Glutamatergic neuron (in vitro differentiated cells): ENCODE data around the gene RRAD. TPM values are rescaled to one million over a fixed set of nuclear protein-coding genes. Genes with fewer than 3 reads are reported as not detected.

Experiments
- DNase-seq: peaks from one replicate; pipeline ENCODE4 v3.0.0; 2022
- H3K27ac Mint-ChIP-seq: one replicate; pipeline ENCODE4 v1.8.0; 2020; ENCODE audit warnings: mild to moderate bottlenecking, mixed read lengths, inconsistent platforms; ENCODE audit not compliant: unreplicated experiment
- H3K27me3 Mint-ChIP-seq: one replicate; pipeline ENCODE4 v1.8.0; 2020; ENCODE audit warnings: mild to moderate bottlenecking, moderate library complexity, mixed read lengths, inconsistent platforms; ENCODE audit not compliant: unreplicated experiment
- H3K36me3 Mint-ChIP-seq: one replicate; pipeline ENCODE4 v1.8.0; 2020; ENCODE audit warnings: mild to moderate bottlenecking, mixed read lengths, inconsistent platforms; ENCODE audit not compliant: unreplicated experiment
- H3K4me1 Mint-ChIP-seq: one replicate; pipeline ENCODE4 v1.8.0; 2020; ENCODE audit warnings: mild to moderate bottlenecking, low read depth, mixed read lengths, inconsistent platforms; ENCODE audit not compliant: unreplicated experiment
- H3K4me3 Mint-ChIP-seq: one replicate; pipeline ENCODE4 v1.8.0; 2020; ENCODE audit warnings: mild to moderate bottlenecking, mixed read lengths, inconsistent platforms; ENCODE audit not compliant: unreplicated experiment
- H3K9me3 Mint-ChIP-seq: one replicate; pipeline ENCODE4 v1.8.0; 2020; ENCODE audit warnings: mild to moderate bottlenecking, moderate library complexity, mixed read lengths, inconsistent platforms; ENCODE audit not compliant: unreplicated experiment
- total RNA-seq: library from RNA; stranded (reverse); fragmentation: NEBNext Ultra II Directional; extraction: Animal tissue kit (Norgen Biotek cat#: 25700); gene quantifications from one replicate; pipeline ENCODE4 v1.2.1, GENCODE V29; 2021; ENCODE audit not compliant: unreplicated experiment
- TF ChIP-seq, protein P1 (sequence below): fragments of 200-600 bp; sonication (generic); IDR thresholded peaks from one replicate; pipeline ENCODE4 v1.5.0; 2021; ENCODE audit not compliant: partially characterized antibody, unreplicated experiment

RRAD gene
- total RNA-seq, 1 donor from 2014 or later, result 1.1 TPM

DNA sequence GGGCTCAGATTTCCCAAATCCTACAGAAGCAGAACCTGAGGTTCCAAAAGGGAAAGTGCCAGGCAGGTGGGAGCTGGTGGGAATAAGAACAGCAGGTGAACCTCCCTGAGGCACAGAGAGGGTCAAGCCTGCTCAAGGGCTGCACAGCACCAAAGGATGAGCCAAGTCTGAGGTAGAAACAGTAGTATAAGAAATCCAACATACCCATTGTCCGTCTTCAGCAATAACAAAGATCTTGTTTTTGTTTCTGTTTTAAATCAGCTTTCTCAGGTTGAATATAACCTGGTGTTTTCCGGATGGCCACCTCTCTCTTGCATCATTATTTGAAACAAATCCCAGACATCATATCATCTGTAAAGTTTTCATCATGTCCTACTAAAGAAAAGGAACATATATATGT is 25.1 kb upstream of the RRAD start:
- Mint-ChIP-seq H3K27ac (no peak overlapping the region), H3K4me1 (peaks cover 11% of the 10 kb centered on the region), H3K27me3 (peaks cover 5% of the 10 kb centered on the region), H3K9me3 (peaks cover 6% of the 10 kb centered on the region), H3K36me3 (no peaks in the 10 kb centered on the region), H3K4me3 (no peak overlapping the region)
- DNase-seq, result no peak
- TF ChIP-seq, protein P1, sequence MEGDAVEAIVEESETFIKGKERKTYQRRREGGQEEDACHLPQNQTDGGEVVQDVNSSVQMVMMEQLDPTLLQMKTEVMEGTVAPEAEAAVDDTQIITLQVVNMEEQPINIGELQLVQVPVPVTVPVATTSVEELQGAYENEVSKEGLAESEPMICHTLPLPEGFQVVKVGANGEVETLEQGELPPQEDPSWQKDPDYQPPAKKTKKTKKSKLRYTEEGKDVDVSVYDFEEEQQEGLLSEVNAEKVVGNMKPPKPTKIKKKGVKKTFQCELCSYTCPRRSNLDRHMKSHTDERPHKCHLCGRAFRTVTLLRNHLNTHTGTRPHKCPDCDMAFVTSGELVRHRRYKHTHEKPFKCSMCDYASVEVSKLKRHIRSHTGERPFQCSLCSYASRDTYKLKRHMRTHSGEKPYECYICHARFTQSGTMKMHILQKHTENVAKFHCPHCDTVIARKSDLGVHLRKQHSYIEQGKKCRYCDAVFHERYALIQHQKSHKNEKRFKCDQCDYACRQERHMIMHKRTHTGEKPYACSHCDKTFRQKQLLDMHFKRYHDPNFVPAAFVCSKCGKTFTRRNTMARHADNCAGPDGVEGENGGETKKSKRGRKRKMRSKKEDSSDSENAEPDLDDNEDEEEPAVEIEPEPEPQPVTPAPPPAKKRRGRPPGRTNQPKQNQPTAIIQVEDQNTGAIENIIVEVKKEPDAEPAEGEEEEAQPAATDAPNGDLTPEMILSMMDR, result no peak

DNA sequence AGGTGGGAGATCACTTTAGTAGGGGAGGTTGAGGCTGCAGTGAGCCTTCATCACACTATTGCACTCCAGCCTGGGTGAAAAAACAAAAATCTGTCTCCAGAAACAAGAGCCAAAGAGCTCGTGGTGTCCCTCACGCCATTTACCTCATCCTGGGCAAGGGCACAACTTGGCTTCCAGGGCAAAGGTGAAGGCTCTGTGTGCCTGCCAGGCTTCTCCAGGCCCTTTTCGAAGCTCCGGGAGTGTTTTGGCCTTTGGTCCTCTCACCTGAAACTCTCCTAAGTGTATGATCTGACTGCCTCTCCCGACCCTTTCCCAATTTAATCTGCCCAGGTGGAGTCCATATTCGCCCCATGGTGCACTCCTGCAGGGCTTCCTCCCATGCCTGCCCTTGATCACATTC is 24.1 kb upstream of the RRAD start:
- no peaks in the 10 kb centered on the region for H3K36me3 Mint-ChIP-seq
- peaks cover 4% of the 10 kb centered on the region for H3K27me3 Mint-ChIP-seq
- TF ChIP-seq, protein P1, result no peak
- H3K27ac Mint-ChIP-seq, result no peak overlapping the region
- H3K4me1 Mint-ChIP-seq, result peaks cover 11% of the 10 kb centered on the region
- no peak overlapping the region for H3K4me3 Mint-ChIP-seq
- DNase-seq, result no peak
- peaks cover 6% of the 10 kb centered on the region for H3K9me3 Mint-ChIP-seq

DNA sequence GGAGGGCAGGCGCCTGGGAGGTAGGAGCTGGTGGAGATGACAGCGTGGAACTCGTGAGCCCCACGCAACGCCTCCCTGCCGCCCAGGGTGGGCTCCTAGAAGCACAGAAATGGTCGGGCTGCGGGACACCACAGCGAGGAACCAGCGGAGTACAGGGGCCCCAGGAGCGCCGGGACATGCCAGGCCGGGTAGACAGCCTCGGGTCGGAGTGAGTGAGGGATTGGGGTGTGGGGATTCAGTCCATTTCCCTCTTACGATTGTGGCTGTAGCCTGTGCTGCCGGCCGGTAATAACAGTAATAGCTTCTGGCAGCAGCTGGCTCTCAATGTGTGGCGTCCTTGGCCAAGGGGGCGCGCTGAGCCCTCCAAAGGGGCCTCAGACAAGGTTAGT is 23.5 kb upstream of the RRAD start:
- no peak for DNase-seq
- peaks cover 6% of the 10 kb centered on the region for H3K9me3 Mint-ChIP-seq
- peak overlapping the region; percentile 76 for H3K4me3 Mint-ChIP-seq
- H3K4me1 Mint-ChIP-seq, result peaks cover 11% of the 10 kb centered on the region
- TF ChIP-seq, protein P1, result no peak
- no peak overlapping the region for H3K27ac Mint-ChIP-seq
- peaks cover 4% of the 10 kb centered on the region for H3K27me3 Mint-ChIP-seq
- no peaks in the 10 kb centered on the region for H3K36me3 Mint-ChIP-seq

DNA sequence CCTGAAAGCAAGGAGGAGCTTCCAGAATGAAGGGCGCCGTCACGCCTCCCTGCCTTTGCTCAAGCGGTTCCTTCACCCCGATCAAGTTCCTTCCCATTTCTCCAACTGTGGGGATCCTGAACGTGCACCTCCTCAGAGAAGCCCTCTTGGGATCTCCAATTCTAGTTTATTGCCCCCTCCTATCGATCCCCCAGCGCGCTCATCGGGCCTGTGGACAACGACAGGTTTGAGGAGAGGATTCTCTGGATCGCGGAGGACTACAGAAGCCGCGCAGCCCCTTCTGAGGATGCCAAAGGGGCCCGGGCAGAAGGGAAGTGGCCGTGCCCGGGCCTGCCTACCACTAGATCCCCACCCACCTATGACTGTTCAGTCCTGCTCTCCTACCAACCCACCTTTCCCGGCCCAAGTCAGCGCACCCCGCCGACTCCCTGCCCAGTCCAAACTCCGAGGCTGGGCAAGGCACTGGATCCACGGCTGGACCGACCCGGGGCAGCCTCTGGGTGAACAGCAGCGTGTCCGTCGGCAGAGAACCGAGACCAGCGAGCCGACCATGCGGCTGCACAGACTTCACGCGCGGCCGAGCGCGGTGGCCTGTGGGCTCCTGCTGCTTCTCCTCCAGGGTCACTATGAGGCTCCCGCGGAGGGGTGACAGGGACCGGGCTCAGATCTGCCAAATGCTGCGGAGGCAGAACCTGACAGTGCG is 22.9 kb upstream of the RRAD start:
- no peak overlapping the region for H3K27ac Mint-ChIP-seq
- DNase-seq, result no peak

More for the DNA sequence above, 22.9 kb upstream of the RRAD start:
- Mint-ChIP-seq H3K4me3 (peak overlapping the region; percentile 76), H3K4me1 (peaks cover 11% of the 10 kb centered on the region), H3K27me3 (peaks cover 4% of the 10 kb centered on the region), H3K9me3 (peaks cover 6% of the 10 kb centered on the region), H3K36me3 (no peaks in the 10 kb centered on the region)
- TF ChIP-seq, protein P1, result no peak
